Measurements from ENCODE around the gene NUP42.
"Not testable (repeated sequence)": the region's sequence is repeated elsewhere in the genome, so short reads cannot be mapped to it uniquely, and the experiment has no call there.

NUP42 gene, protein sequence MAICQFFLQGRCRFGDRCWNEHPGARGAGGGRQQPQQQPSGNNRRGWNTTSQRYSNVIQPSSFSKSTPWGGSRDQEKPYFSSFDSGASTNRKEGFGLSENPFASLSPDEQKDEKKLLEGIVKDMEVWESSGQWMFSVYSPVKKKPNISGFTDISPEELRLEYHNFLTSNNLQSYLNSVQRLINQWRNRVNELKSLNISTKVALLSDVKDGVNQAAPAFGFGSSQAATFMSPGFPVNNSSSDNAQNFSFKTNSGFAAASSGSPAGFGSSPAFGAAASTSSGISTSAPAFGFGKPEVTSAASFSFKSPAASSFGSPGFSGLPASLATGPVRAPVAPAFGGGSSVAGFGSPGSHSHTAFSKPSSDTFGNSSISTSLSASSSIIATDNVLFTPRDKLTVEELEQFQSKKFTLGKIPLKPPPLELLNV

GRCh38 chr7:23181684-23182553 is at the start of gene NUP42:
NUP42 (plus strand) TSS chr7:23182048; CDS start chr7:23182086, 38 bp downstream.
- DNase-seq = peak; percentile 91 to 95

GRCh38 chr7:23133797-23134196 is 48.1 kb upstream of the NUP42 start:
- DNase-seq = no peak

GRCh38 chr7:23135755-23136154 is 46.1 kb upstream of the NUP42 start:
- DNase-seq = no peak

DNA sequence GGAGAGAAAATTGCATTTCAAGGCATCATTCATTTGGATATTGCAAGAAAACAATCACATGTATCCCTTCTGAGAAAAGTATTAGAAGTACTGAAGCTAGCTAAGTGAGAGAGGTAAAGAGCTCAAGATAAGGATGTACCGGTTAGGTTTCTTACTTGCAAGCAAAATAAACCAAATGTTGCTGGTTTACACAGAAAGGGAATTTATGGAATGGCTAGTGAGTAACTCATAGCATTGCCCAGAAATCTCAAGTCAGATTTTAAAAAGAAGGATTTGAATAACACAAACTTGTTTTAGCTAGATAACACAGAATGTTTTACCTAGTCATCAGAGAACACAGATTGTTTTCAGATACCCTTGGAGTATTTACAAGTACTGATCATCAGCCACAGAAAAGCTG is 45.6 kb upstream of the NUP42 start:
- no peak for DNase-seq

- DNase-seq = no peak
These were observed 24.2 kb upstream of the NUP42 start for GRCh38 chr7:23157679-23158078.

- DNase-seq = no peak
These were observed 23.3 kb upstream of the NUP42 start for GRCh38 chr7:23158546-23158945.

DNA sequence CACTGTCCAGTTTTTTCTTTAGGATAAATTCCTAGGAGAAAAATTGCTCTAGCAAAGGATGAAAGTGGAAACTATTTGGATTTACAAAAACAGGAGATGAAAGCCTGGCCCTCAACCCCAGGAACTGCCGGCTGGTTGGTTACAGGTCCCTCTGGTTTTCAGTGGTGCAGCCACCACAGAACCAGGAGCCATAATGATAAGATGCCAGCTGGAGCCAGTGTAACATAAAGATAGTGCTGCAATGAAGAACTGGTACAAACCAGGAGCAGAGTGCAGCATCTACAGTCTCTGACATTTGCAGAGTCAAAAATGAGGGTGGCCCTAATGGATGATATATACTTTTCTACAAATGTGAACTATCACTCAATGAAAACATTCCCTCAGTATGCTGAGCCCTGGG is 20.4 kb upstream of the NUP42 start:
- DNase-seq = no peak

GRCh38 chr7:23164846-23165245 is 17.0 kb upstream of the NUP42 start:
- no peak for DNase-seq

- no peak for DNase-seq
These were observed 16.5 kb upstream of the NUP42 start for GRCh38 chr7:23165316-23165715.

DNA sequence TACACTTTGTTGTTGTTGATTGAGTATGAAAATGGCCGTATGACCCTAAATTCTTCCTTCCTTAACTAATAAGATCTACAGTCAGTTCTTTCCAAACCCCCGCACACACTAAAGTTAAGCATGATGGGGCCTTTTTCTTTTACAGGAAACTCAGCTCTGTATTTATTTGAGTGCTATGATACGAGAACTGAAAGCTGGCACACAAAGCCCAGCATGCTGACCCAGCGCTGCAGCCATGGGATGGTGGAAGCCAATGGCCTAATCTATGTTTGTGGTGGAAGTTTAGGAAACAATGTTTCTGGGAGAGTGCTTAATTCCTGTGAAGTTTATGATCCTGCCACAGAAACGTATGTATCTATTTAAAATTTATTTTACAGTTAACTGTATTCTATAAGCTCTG is 14.2 kb upstream of the NUP42 start:
- DNase-seq = no peak

GRCh38 chr7:23168111-23168885 is 13.6 kb upstream of the NUP42 start:
- no peak for DNase-seq

GRCh38 chr7:23175938-23176337 is 5.9 kb upstream of the NUP42 start:
- no peak for DNase-seq

GRCh38 chr7:23183279-23184012 is 1.6 kb downstream of the NUP42 start:
- no peak for DNase-seq

GRCh38 chr7:23184291-23184690 is 2.4 kb downstream of the NUP42 start:
- no peak for DNase-seq

- DNase-seq = no peak
These were observed 3.0 kb downstream of the NUP42 start for GRCh38 chr7:23184709-23185359.

DNA sequence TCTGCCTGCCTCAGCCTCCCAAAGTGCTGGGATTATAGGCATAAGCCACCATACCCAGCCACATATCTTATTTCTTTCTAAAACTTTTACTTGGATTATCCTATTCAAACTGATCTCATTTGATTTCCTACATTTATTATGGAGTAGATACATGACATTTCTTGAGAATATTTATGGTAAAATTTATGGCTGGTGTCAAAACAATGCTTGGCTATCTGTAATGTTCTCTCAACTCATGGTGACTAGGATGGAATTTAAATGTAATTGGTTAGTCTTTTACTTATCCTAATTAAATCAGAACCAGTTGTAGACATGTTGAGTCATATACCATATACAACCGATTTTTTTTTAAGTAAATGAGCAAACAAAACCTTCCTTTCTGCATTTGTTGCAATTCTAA is 4.1 kb downstream of the NUP42 start:
- DNase-seq = no peak

DNA sequence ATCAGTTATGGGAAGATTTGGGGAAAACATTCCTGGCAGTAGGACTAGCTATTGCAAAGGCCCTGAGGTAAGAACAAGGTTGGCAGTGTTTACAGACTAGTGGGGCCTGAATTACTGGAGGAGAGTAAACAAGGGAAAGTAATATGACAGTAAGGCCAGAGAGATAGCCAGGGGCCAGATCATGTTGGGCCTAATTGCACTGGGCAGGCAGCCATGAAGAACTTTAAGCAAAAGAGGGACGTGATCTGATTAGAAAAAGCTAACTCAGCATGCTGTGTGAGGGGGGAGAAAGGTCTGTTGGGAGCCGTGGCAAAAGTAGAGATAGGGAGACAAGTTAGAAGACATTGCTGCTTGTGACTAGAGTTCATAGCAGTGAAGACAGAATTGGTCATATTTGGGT is 9.2 kb downstream of the NUP42 start:
- no peak for DNase-seq

DNA sequence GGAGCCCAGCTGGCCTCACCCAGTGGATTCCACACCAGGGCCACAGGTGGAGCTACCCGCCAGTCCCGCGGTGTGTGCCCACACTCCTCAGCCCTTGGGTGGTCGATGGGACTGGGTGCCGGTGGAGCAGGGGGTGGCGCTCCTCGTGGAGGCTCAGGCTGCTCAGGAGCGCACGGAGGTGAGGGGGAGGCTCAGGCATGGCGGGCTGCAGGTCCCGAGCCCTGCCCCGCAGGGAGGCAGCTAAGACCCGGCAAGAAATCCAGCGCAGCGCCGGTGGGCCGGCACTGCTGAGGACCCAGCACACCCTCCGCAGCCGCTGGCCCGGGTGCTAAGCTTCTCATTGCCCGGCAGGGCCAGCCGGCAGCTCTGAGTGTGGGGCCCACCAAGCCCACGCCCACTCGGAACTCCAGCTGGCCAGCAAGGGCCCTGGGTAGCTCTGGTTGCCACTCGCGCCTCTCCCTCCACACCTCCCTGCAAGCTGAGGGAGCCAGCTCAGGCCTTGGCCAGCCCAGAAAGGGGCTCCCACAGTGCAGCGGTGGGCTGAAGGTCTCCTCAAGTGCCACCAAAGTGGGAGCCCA is 11.9 kb downstream of the NUP42 start:
- DNase-seq = not testable (repeated sequence)

GRCh38 chr7:23196306-23196705 is 14.5 kb downstream of the NUP42 start:
- no peak for DNase-seq

GRCh38 chr7:23197745-23198144 is 15.9 kb downstream of the NUP42 start:
- not testable (repeated sequence) for DNase-seq

GRCh38 chr7:23200331-23200730 is 18.5 kb downstream of the NUP42 start:
- no peak for DNase-seq

DNA sequence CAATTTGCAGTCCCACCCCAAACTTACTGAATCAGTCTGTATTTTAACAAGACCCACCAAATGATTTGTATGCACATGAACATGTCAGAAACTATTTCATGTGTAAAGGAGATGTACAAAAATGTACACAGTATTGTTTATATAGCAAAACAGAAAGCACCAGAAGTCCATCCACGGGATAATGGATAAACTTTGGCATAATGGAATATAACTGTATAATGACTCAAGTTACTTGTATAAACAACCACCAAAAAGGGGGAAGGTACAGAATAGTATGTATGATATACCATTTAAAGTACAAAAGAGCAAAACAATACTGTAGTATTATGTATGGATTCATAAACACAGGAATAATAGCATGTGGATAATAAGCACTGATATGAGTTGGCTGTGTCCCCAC is 22.4 kb downstream of the NUP42 start:
- DNase-seq = no peak
